Keratinocyte (primary cell): ENCODE results near the gene KAT8.
"Not testable (repeated sequence)": the region's sequence is repeated elsewhere in the genome, so short reads cannot be mapped to it uniquely, and the experiment has no call there.

Experiments used
- EZH2 ChIP-seq: IDR thresholded peaks from one replicate; pipeline ENCODE4 v1.6.1; 2012; ENCODE audit warnings: inconsistent platforms, mild to moderate bottlenecking, low read length, moderate library complexity
- TF ChIP-seq, protein P1 (sequence below), 3 experiments: IDR thresholded peaks in 1 of 3; conservative IDR thresholded peaks in 1 of 3; optimal IDR thresholded peaks in 1 of 3; 2 replicates in 2 of 3; 3 replicates in 1 of 3; pipeline versions ENCODE3 to v1.5.1; 2011; ENCODE audit warnings: low read length in 3 of 3, mild to moderate bottlenecking in 3 of 3, moderate library complexity in 2 of 3, control low read depth in 1 of 3, inconsistent platforms in 1 of 3; ENCODE audit not compliant: insufficient read depth in 2 of 3; ENCODE audit errors: extremely low read depth in 1 of 3

DNA sequence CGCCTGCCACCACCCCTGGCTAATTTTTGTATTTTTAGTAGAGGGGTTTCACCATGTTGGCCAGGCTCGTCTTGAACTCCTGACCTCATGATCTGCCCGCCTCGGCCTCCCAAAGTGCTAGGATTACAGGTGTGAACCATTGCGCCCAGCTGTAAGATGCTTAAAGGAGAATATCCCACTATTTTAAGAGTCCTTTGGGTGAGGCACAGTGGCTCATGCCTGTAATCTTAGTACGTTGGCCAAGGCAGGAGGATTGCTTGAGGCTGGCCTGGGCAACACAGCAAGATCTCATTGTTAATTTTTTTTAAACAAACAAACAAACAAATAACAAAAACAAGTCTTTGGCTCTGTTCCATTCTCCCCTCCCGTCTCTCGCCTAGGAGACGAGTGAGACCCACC, 23.6 kb downstream of the KAT8 start:
- TF ChIP-seq, protein P1, sequence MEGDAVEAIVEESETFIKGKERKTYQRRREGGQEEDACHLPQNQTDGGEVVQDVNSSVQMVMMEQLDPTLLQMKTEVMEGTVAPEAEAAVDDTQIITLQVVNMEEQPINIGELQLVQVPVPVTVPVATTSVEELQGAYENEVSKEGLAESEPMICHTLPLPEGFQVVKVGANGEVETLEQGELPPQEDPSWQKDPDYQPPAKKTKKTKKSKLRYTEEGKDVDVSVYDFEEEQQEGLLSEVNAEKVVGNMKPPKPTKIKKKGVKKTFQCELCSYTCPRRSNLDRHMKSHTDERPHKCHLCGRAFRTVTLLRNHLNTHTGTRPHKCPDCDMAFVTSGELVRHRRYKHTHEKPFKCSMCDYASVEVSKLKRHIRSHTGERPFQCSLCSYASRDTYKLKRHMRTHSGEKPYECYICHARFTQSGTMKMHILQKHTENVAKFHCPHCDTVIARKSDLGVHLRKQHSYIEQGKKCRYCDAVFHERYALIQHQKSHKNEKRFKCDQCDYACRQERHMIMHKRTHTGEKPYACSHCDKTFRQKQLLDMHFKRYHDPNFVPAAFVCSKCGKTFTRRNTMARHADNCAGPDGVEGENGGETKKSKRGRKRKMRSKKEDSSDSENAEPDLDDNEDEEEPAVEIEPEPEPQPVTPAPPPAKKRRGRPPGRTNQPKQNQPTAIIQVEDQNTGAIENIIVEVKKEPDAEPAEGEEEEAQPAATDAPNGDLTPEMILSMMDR (optimal IDR thresholded peaks at IDR 0.05 in 1 of 3, IDR thresholded peaks at IDR 0.05 in 1 of 3, conservative IDR thresholded peaks at IDR 0.05 in 1 of 3; ENCODE audit: extremely low read depth in 1 of 3, insufficient read depth in 2 of 3, low read length in 3 of 3), result not testable (repeated sequence)
- not testable (repeated sequence) for TF ChIP-seq EZH2
